ENCODE results near the gene MGAT5B. TPM values are rescaled to one million over a fixed set of nuclear protein-coding genes. Genes with fewer than 3 reads are reported as not detected.

Gene MGAT5B
- total and polyA plus RNA-seq, 9 of the 15 experiments (the other 6 are each of a cell fraction or from before 2014, with no cell fraction given): 0.09 to 0.43 (median 0.18) TPM; not detected in 4

GRCh38 chr17:76886395-76886794, 18.2 kb downstream of the MGAT5B start (continued):
- TF ChIP-seq REST (IDR thresholded peaks at IDR 0.05; ENCODE audit: borderline replicate concordance) (peak; percentile 63; the same call in 1 of the 2 replicates), REST (CRISPR knock-in tag; IDR thresholded peaks at IDR 0.05; ENCODE audit: low read depth) (no peak)
